ENCODE measurements around the gene SERPINE2. TPM values are rescaled to one million over a fixed set of nuclear protein-coding genes. Genes with fewer than 3 reads are reported as not detected.

The SERPINE2 gene
- polyA plus RNA-seq, 4 donors, result 55.3 to 148 (median 129) TPM

- no peak for DNase-seq (ENCODE audit: low read depth in 4 of 4, low spot score in 3 of 4)
Measured at GRCh38 chr2:223979730-223980396, 59.2 kb downstream of the SERPINE2 start.

- DNase-seq (ENCODE audit: low read depth in 4 of 4, low spot score in 3 of 4), result no peak
Measured at GRCh38 chr2:223978451-223978850, 60.6 kb downstream of the SERPINE2 start.

- no peak for DNase-seq (ENCODE audit: low read depth in 4 of 4, low spot score in 3 of 4)
Measured at GRCh38 chr2:223976635-223977226, 62.4 kb downstream of the SERPINE2 start.

- DNase-seq (ENCODE audit: low read depth in 4 of 4, low spot score in 3 of 4), result no peak
Measured at GRCh38 chr2:223973606-223974005, 65.5 kb downstream of the SERPINE2 start.

- DNase-seq (ENCODE audit: low read depth in 4 of 4, low spot score in 3 of 4), result no peak
Measured at GRCh38 chr2:223972656-223973102, 66.4 kb downstream of the SERPINE2 start.

GRCh38 chr2:223971731-223972130 lies 67.4 kb downstream of the SERPINE2 start:
- DNase-seq (ENCODE audit: low read depth in 4 of 4, low spot score in 3 of 4), result no peak

- peak in 1 of 4 donors; percentile 42 for DNase-seq (ENCODE audit: low read depth in 4 of 4, low spot score in 3 of 4)
Measured at GRCh38 chr2:223970343-223971128, 68.5 kb downstream of the SERPINE2 start.

- no peak for DNase-seq (ENCODE audit: low read depth in 4 of 4, low spot score in 3 of 4)
Measured at GRCh38 chr2:223969856-223970255, 69.2 kb downstream of the SERPINE2 start.

GRCh38 chr2:223969315-223969714 lies 69.8 kb downstream of the SERPINE2 start:
- no peak for DNase-seq (ENCODE audit: low read depth in 4 of 4, low spot score in 3 of 4)

GRCh38 chr2:223967981-223968380 lies 71.1 kb downstream of the SERPINE2 start:
- DNase-seq (ENCODE audit: low read depth in 4 of 4, low spot score in 3 of 4), result no peak

GRCh38 chr2:223959688-223960087 lies 79.4 kb downstream of the SERPINE2 start:
- no peak for DNase-seq (ENCODE audit: low read depth in 4 of 4, low spot score in 3 of 4)

- peak; percentile 92 to 94 (median 93) for DNase-seq (ENCODE audit: low read depth in 4 of 4, low spot score in 3 of 4)
Measured at GRCh38 chr2:223957092-223957851, 81.8 kb downstream of the SERPINE2 start, which contains the start of gene MRPL44. TSS of gene MRPL44 (plus strand) at chr2:223957463. CDS start at chr2:223957473, 10 bp downstream.

GRCh38 chr2:223956300-223956699 lies 82.8 kb downstream of the SERPINE2 start:
- DNase-seq (ENCODE audit: low read depth in 4 of 4, low spot score in 3 of 4), result no peak

- DNase-seq (ENCODE audit: low read depth in 4 of 4, low spot score in 3 of 4), result no peak
Measured at GRCh38 chr2:223954401-223954800, 84.7 kb downstream of the SERPINE2 start.

GRCh38 chr2:223952280-223952968 lies 86.7 kb downstream of the SERPINE2 start:
- no peak for DNase-seq (ENCODE audit: low read depth in 4 of 4, low spot score in 3 of 4)

GRCh38 chr2:223950448-223951347 lies 88.4 kb downstream of the SERPINE2 start:
- DNase-seq (ENCODE audit: low read depth in 4 of 4, low spot score in 3 of 4), result no peak

GRCh38 chr2:223949241-223949840 lies 89.7 kb downstream of the SERPINE2 start:
- no peak for DNase-seq (ENCODE audit: low read depth in 4 of 4, low spot score in 3 of 4)

GRCh38 chr2:223947711-223948205 lies 91.3 kb downstream of the SERPINE2 start:
- no peak for DNase-seq (ENCODE audit: low read depth in 4 of 4, low spot score in 3 of 4)
